ENCODE results near the gene LIMS2. TPM values are rescaled to one million over a fixed set of nuclear protein-coding genes. Genes with fewer than 3 reads are reported as not detected.

LIMS2 gene
- total RNA-seq, 3 donors from 2014 or later, result 9.5 to 27.9 (median 19.4) TPM

- no peaks in the 10 kb centered on the region for H3K36me3 ChIP-seq
- intact Hi-C loops (cut with DNase I; ENCODE audit: low total_unique reads), result no loop called here
- H3K27me3 ChIP-seq, result peaks cover 0 to 7% of the 10 kb centered on the region in 2 donors
- no peak for TF ChIP-seq CTCF (IDR thresholded peaks at IDR 0.05)
- TF ChIP-seq POLR2AphosphoS5 (IDR thresholded peaks at IDR 0.05), result no peak
- no peak for TF ChIP-seq POLR2A (IDR thresholded peaks at IDR 0.05)
- no peaks in the 10 kb centered on the region for H3K4me1 ChIP-seq
- no peak for DNase-seq (ENCODE audit: low spot score in 2 of 2)
- no peak overlapping the region for H3K4me3 ChIP-seq
- H3K27ac ChIP-seq, result peak overlapping the region in 1 of 2 donors; percentile 3
- peaks cover 0 to 5% of the 10 kb centered on the region in 2 donors for H3K9me3 ChIP-seq
Measured at GRCh38 chr2:127670055-127670956, 5.0 kb downstream of the LIMS2 start.

- intact Hi-C loops (cut with DNase I; ENCODE audit: low total_unique reads), result no loop called here
- Histone ChIP-seq H3K4me3 (no peak overlapping the region), H3K27ac (no peak overlapping the region), H3K9me3 (peaks cover 0 to 5% of the 10 kb centered on the region in 2 donors), H3K36me3 (no peaks in the 10 kb centered on the region), H3K4me1 (no peaks in the 10 kb centered on the region), H3K27me3 (peaks cover 0 to under 1% of the 10 kb centered on the region in 2 donors)
- TF ChIP-seq POLR2AphosphoS5 (IDR thresholded peaks at IDR 0.05) (no peak), POLR2A (IDR thresholded peaks at IDR 0.05) (no peak), CTCF (IDR thresholded peaks at IDR 0.05) (no peak)
- no peak for DNase-seq (ENCODE audit: low spot score in 2 of 2)
Measured at GRCh38 chr2:127669056-127669455, 6.3 kb downstream of the LIMS2 start.

- no peaks in the 10 kb centered on the region for H3K36me3 ChIP-seq
- H3K4me3 ChIP-seq, result no peak overlapping the region
- intact Hi-C loops (cut with DNase I; ENCODE audit: low total_unique reads), result no loop called here
- DNase-seq (ENCODE audit: low spot score in 2 of 2), result no peak
- no peaks in the 10 kb centered on the region for H3K27me3 ChIP-seq
- TF ChIP-seq POLR2AphosphoS5 (IDR thresholded peaks at IDR 0.05) (no peak), CTCF (IDR thresholded peaks at IDR 0.05) (no peak), POLR2A (IDR thresholded peaks at IDR 0.05) (no peak)
- H3K9me3 ChIP-seq, result peaks cover 0 to 5% of the 10 kb centered on the region in 2 donors
- peaks cover 0 to 6% of the 10 kb centered on the region in 2 donors for H3K4me1 ChIP-seq
- peak overlapping the region in 1 of 2 donors; percentile 73 for H3K27ac ChIP-seq
Measured at GRCh38 chr2:127665267-127665893, 9.9 kb downstream of the LIMS2 start.

- Histone ChIP-seq H3K27ac (peak overlapping the region; percentile 40 to 73), H3K4me3 (peak overlapping the region; percentile 31 to 66 (median 32)), H3K4me1 (peaks cover 0 to 6% of the 10 kb centered on the region in 2 donors), H3K27me3 (no peaks in the 10 kb centered on the region), H3K36me3 (no peaks in the 10 kb centered on the region), H3K9me3 (peaks cover 0 to 2% of the 10 kb centered on the region in 2 donors)
- intact Hi-C loops (cut with DNase I; ENCODE audit: low total_unique reads), result no loop called here
- no peak for DNase-seq (ENCODE audit: low spot score in 2 of 2)
- TF ChIP-seq POLR2AphosphoS5 (IDR thresholded peaks at IDR 0.05) (no peak), POLR2A (IDR thresholded peaks at IDR 0.05) (no peak), CTCF (IDR thresholded peaks at IDR 0.05) (no peak)
Measured at GRCh38 chr2:127664895-127665225, 10.5 kb downstream of the LIMS2 start.

Data from breast epithelium (tissue), 4 donors.